ENCODE results near the gene CYB5B. TPM values are rescaled to one million over a fixed set of nuclear protein-coding genes. Genes with fewer than 3 reads are reported as not detected.

The CYB5B gene
- total RNA-seq (100 to 1,000 TPM; 153 to 763 (median 441) TPM), polyA plus RNA-seq (1,000 to 10,000 TPM in 1 of 3 donors, 100 to 1,000 TPM in 2; 247 to 1,039 (median 489) TPM)
- long read RNA-seq, donor 1, full-length matches to known transcripts: 203 of 246 reads
- long read RNA-seq, donor 1, partial matches to known transcripts: 12 of 246 reads
- long read RNA-seq, donor 1, other reads (novel, unspliced or antisense): 31 of 246 reads
- long read RNA-seq, donor 2, full-length matches to known transcripts: 117 of 146 reads
- long read RNA-seq, donor 2, partial matches to known transcripts: 14 of 146 reads
- long read RNA-seq, donor 2, other reads (novel, unspliced or antisense): 15 of 146 reads
- long read RNA-seq, donor 3, full-length matches to known transcripts: 143 of 216 reads
- long read RNA-seq, donor 3, partial matches to known transcripts: 60 of 216 reads
- long read RNA-seq, donor 3, other reads (novel, unspliced or antisense): 13 of 216 reads
- long read RNA-seq, donor 4, full-length matches to known transcripts: 184 of 191 reads
- long read RNA-seq, donor 4, partial matches to known transcripts: 1 of 191 reads
- long read RNA-seq, donor 4, other reads (novel, unspliced or antisense): 6 of 191 reads
- long read RNA-seq, donor 5, full-length matches to known transcripts: 478 of 497 reads
- long read RNA-seq, donor 5, partial matches to known transcripts: 17 of 497 reads
- long read RNA-seq, donor 5, other reads (novel, unspliced or antisense): 2 of 497 reads
- long read RNA-seq, donor 6, full-length matches to known transcripts: 92 of 96 reads
- long read RNA-seq, donor 6, partial matches to known transcripts: 0 of 96 reads
- long read RNA-seq, donor 6, other reads (novel, unspliced or antisense): 4 of 96 reads
- long read RNA-seq, donor 7, full-length matches to known transcripts: 71 of 81 reads
- long read RNA-seq, donor 7, partial matches to known transcripts: 5 of 81 reads
- long read RNA-seq, donor 7, other reads (novel, unspliced or antisense): 5 of 81 reads
- long read RNA-seq, donor 8, full-length matches to known transcripts: 191 of 287 reads
- long read RNA-seq, donor 8, partial matches to known transcripts: 78 of 287 reads
- long read RNA-seq, donor 8, other reads (novel, unspliced or antisense): 18 of 287 reads
- long read RNA-seq, donor 9, full-length matches to known transcripts: 105 of 105 reads
- long read RNA-seq, donor 9, partial matches to known transcripts: 0 of 105 reads
- long read RNA-seq, donor 9, other reads (novel, unspliced or antisense): 0 of 105 reads
- long read RNA-seq, donor 10, full-length matches to known transcripts: 68 of 68 reads
- long read RNA-seq, donor 10, partial matches to known transcripts: 0 of 68 reads
- long read RNA-seq, donor 10, other reads (novel, unspliced or antisense): 0 of 68 reads

DNA sequence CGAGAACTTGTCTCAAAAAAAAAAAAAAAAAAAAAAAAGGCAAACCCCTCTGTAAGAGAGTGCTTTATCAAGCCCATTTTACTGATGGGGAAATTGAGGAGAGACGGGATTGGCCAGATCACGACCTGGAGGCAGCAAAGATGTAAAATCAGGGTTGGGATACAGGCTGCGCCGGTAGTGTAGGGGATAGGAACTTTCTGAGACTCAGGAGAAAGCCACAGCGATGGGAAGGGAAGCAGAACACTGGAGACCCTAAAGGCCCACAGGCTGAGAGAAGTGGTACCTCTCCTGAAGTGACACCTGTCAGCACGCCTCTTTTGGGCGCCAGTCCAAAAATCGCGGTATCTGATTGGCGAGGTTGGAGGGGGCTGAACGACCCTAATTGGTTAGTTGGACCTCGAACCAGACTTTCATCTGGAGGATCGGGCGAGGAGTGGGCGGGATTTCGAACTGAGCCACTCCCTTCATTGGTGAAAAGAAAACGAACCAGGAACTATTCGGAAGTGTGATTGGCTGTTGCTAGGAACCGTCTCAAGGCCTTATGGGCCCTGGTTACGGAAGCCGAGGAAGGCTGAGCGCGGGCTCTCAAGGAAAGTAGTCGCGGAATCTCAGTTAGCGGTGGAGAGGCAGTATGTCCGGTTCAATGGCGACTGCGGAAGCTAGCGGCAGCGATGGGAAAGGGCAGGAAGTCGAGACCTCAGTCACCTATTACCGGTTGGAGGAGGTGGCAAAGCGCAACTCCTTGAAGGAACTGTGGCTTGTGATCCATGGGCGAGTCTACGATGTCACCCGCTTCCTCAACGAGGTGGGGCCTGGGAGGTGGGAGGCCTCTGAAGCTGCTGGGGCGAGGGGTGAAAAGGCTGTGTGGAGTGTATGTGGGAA lies at the start of gene CYB5B:
CYB5B (plus strand) TSS at position 567 of the 882 bp plus-strand sequence; CDS start at position 632, 65 bp downstream.
- H3K4me3 ChIP-seq: peak within 1 kb of the TSS; percentile 53 to 89 (median 84)
- H3K4me1 ChIP-seq (replicated peaks in 1 of 2): peaks cover 27 to 35% of the 10 kb centered on the region in 2 donors
- no peaks in the 10 kb centered on the region for H3K27me3 ChIP-seq
- H3K36me3 ChIP-seq (replicated peaks in 1 of 2): peaks cover 0 to 21% of the 10 kb centered on the region in 2 donors
- intact Hi-C loops (cut with DNase I): no loop called here
- H3K27ac ChIP-seq: peak within 1 kb of the TSS; percentile 72 to 88 (median 86)
- 3 to 5% (median 4%) methylated on average over 32 to 40 of the region's 40 CpGs for WGBS, 4 donors
- DNase-seq: peak; percentile 95 to 99 (median 98)
- peak; percentile 86 to 98 for TF ChIP-seq POLR2A (IDR thresholded peaks at IDR 0.05)
- TF ChIP-seq, protein P1, sequence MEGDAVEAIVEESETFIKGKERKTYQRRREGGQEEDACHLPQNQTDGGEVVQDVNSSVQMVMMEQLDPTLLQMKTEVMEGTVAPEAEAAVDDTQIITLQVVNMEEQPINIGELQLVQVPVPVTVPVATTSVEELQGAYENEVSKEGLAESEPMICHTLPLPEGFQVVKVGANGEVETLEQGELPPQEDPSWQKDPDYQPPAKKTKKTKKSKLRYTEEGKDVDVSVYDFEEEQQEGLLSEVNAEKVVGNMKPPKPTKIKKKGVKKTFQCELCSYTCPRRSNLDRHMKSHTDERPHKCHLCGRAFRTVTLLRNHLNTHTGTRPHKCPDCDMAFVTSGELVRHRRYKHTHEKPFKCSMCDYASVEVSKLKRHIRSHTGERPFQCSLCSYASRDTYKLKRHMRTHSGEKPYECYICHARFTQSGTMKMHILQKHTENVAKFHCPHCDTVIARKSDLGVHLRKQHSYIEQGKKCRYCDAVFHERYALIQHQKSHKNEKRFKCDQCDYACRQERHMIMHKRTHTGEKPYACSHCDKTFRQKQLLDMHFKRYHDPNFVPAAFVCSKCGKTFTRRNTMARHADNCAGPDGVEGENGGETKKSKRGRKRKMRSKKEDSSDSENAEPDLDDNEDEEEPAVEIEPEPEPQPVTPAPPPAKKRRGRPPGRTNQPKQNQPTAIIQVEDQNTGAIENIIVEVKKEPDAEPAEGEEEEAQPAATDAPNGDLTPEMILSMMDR (IDR thresholded peaks at IDR 0.05): peak in 3 of 6 experiments; percentile 12 to 31 (median 17)
- no peaks in the 10 kb centered on the region for H3K9me3 ChIP-seq (replicated peaks in 1 of 3)

- H3K36me3 ChIP-seq (replicated peaks in 1 of 2): peaks cover 0 to 34% of the 10 kb centered on the region in 2 donors
- TF ChIP-seq, protein P1 (IDR thresholded peaks at IDR 0.05): no peak
- TF ChIP-seq POLR2A (IDR thresholded peaks at IDR 0.05): no peak
- 60 to 74% (median 69%) methylated on average over 10 of the region's 10 CpGs for WGBS, 4 donors
- intact Hi-C loops (cut with DNase I): no loop called here
- no peaks in the 10 kb centered on the region for H3K9me3 ChIP-seq (replicated peaks in 1 of 3)
- no peak overlapping the region for H3K4me3 ChIP-seq
- H3K27ac ChIP-seq: no peak overlapping the region
- no peaks in the 10 kb centered on the region for H3K27me3 ChIP-seq
- DNase-seq: peak in 5 of 7 donors; percentile 41 to 60 (median 47)
- H3K4me1 ChIP-seq (replicated peaks in 1 of 2): peaks cover 0 to 12% of the 10 kb centered on the region in 2 donors
Measured at GRCh38 chr16:69376393-69377059, 47.9 kb upstream of the CYB5B start.

DNA sequence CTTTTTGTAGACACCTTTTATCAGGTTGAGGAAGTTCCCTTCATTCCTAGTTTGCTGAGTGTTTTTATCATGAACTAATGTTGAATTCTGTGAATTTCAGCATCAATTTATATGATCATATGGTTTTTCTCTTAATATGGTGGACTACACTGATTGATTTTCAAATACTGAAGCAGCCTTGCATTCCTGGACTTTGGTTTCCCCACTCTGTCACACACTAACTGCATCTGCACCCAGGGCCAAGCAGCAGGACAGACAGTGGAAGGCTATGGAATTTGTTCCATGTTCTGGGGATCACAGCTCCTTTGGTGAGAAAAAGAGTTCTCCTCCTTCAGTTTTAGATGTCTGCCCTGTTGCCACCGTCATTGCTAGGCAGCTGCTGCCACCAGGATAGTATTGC lies 46.4 kb upstream of the CYB5B start:
- WGBS, 4 donors: 83 to 100% (median 96%) methylated on average over 1 of the region's 1 CpG
- H3K27me3 ChIP-seq: no peaks in the 10 kb centered on the region
- TF ChIP-seq, protein P1 (IDR thresholded peaks at IDR 0.05): no peak
- no peak overlapping the region for H3K27ac ChIP-seq
- intact Hi-C loops (cut with DNase I): no loop called here
- no peak for DNase-seq
- peaks cover 0 to 44% of the 10 kb centered on the region in 2 donors for H3K36me3 ChIP-seq (replicated peaks in 1 of 2)
- H3K9me3 ChIP-seq (replicated peaks in 1 of 3): no peaks in the 10 kb centered on the region
- H3K4me1 ChIP-seq (replicated peaks in 1 of 2): peaks cover 0 to 12% of the 10 kb centered on the region in 2 donors
- H3K4me3 ChIP-seq: no peak overlapping the region
